Measurements from ENCODE around the gene CMSS1. TPM values are rescaled to one million over a fixed set of nuclear protein-coding genes. Genes with fewer than 3 reads are reported as not detected.

Gene CMSS1
- total and polyA plus RNA-seq, 12 donors: 16.2 to 75.6 (median 33.0) TPM

DNA sequence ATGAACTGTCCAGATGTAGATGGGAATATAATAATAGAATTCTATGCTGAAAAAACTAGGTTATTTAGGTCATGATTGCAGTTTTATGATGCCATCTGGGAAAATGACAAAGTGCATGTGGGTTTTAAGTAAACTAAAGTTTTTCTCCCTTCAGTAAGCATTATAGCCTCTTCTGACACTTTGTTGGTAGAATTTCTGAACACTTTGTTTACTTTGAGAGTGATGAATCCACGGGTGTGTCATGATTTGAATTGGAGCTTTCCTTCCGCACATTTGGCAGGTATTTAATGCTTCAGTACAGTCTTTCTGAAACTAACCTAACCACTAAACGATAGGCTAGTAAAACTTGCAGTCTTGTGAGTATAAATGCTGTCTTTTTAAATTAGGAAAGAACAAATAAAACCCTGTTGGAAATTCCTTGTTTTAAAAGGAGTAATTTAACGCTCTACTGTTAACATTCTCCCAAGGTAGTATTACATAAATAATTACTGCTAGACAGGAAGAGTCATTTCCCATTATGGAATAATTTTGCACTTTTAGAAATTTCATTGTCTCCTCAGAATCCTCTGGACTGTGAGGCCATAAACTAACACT is 289.7 kb downstream of the CMSS1 start:
- H3K36me3 ChIP-seq (replicated peaks in 1 of 2): no peaks in the 10 kb centered on the region
- intact Hi-C loops (cut with DNase I): no loop called here
- H3K27me3 ChIP-seq: no peaks in the 10 kb centered on the region
- no peak for DNase-seq
- no peak overlapping the region for H3K4me3 ChIP-seq
- TF ChIP-seq, protein P1, sequence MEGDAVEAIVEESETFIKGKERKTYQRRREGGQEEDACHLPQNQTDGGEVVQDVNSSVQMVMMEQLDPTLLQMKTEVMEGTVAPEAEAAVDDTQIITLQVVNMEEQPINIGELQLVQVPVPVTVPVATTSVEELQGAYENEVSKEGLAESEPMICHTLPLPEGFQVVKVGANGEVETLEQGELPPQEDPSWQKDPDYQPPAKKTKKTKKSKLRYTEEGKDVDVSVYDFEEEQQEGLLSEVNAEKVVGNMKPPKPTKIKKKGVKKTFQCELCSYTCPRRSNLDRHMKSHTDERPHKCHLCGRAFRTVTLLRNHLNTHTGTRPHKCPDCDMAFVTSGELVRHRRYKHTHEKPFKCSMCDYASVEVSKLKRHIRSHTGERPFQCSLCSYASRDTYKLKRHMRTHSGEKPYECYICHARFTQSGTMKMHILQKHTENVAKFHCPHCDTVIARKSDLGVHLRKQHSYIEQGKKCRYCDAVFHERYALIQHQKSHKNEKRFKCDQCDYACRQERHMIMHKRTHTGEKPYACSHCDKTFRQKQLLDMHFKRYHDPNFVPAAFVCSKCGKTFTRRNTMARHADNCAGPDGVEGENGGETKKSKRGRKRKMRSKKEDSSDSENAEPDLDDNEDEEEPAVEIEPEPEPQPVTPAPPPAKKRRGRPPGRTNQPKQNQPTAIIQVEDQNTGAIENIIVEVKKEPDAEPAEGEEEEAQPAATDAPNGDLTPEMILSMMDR (IDR thresholded peaks at IDR 0.05): no peak
- no peak for TF ChIP-seq POLR2A (IDR thresholded peaks at IDR 0.05)
- peaks cover 0 to 9% of the 10 kb centered on the region in 2 donors for H3K4me1 ChIP-seq (replicated peaks in 1 of 2)
- H3K27ac ChIP-seq: no peak overlapping the region
- WGBS, 4 donors: 69 to 78% (median 75%) methylated on average over 4 of the region's 4 CpGs
- H3K9me3 ChIP-seq (replicated peaks in 1 of 3): no peaks in the 10 kb centered on the region

DNA sequence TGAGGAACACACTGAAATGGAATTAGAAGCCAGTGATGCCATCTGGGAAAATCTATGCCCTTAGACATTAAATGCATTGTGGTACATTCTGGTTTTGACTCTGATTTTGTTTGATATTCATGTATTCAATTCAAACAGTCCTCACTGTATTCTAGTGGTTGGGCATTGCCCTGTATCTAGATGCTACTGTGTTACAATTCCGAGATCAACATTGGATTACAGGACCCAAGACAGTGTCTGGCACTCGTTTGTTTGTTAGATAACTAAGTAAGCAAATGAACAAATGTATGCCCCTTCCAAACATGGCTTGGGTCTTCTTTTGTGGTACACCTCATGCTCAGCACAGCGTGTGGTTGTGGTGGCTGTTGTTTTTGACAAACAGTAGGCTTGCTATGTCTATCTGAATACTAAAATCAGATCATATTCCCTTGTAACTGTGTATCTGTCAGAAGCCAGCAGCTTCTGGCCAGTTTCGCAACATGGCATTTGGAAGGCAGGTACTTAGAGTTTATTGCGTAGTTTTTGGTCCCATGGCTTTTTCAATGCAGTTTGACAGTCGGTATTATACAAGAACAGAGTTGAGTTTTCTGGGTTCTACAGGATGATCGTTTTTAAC is 290.9 kb downstream of the CMSS1 start:
- H3K27ac ChIP-seq: no peak overlapping the region

DNA sequence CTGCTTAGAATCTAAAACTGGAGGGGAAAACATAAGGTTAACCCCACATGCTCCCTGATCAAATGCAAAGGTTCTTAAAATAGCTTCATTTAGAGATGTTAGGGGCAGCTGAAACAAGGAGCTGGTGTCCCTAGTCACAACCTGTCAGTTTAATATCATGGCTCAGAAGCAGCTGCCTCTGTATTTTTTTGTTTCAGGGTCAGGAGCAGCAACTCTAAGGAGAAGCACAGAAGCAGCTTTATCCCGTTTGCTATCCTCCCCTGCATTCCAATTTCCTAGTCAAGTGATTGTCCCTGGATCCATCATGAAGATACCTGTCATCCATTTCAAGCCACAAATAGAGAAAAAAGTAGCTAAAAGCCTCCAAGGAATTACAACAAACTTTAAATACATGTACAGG is 292.5 kb downstream of the CMSS1 start:
- H3K36me3 ChIP-seq (replicated peaks in 1 of 2): no peaks in the 10 kb centered on the region
- WGBS, 4 donors: 59 to 88% (median 78%) methylated on average over 1 of the region's 1 CpG
- H3K4me1 ChIP-seq (replicated peaks in 1 of 2): peaks cover 0 to 9% of the 10 kb centered on the region in 2 donors
- no peaks in the 10 kb centered on the region for H3K27me3 ChIP-seq
- no peak overlapping the region for H3K4me3 ChIP-seq
- no peak for DNase-seq
- no peak overlapping the region for H3K27ac ChIP-seq
- no peak for TF ChIP-seq POLR2A (IDR thresholded peaks at IDR 0.05)
- TF ChIP-seq, protein P1 (IDR thresholded peaks at IDR 0.05): no peak
- no peaks in the 10 kb centered on the region for H3K9me3 ChIP-seq (replicated peaks in 1 of 3)
- intact Hi-C loops (cut with DNase I): no loop called here

More for the DNA sequence above, 290.9 kb downstream of the CMSS1 start:
- TF ChIP-seq, protein P1 (IDR thresholded peaks at IDR 0.05): no peak
- no peak for TF ChIP-seq POLR2A (IDR thresholded peaks at IDR 0.05)
- peaks cover 0 to 9% of the 10 kb centered on the region in 2 donors for H3K4me1 ChIP-seq (replicated peaks in 1 of 2)
- H3K9me3 ChIP-seq (replicated peaks in 1 of 3): no peaks in the 10 kb centered on the region
- H3K4me3 ChIP-seq: no peak overlapping the region
- DNase-seq: no peak
- no peaks in the 10 kb centered on the region for H3K27me3 ChIP-seq
- WGBS, 4 donors: 84 to 85% (median 84%) methylated on average over 7 of the region's 7 CpGs
- no peaks in the 10 kb centered on the region for H3K36me3 ChIP-seq (replicated peaks in 1 of 2)
- intact Hi-C loops (cut with DNase I): no loop called here

DNA sequence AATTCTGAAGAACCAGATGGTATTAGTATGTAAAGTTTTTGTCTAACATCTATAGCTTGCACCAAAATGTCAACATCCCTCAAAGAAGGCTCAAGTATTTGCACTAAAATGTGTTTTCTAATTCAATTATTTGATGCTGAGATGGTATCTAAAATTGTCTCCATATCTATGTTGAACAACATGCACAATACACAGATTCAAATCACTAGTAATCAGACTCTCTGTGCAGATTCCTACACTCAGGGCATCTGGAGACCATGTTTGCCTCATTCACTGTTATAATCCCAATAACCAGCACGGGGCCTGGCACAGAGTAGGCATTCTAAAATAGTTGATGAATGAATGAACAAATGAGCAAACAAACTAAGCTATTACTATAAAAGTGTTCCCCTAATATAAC is 294.1 kb downstream of the CMSS1 start:
- no peak overlapping the region for H3K4me3 ChIP-seq
- 93 to 100% (median 94%) methylated on average over 1 of the region's 1 CpG for WGBS, 4 donors
- TF ChIP-seq, protein P1 (IDR thresholded peaks at IDR 0.05): no peak
- TF ChIP-seq POLR2A (IDR thresholded peaks at IDR 0.05): no peak
- peaks cover 0 to 11% of the 10 kb centered on the region in 2 donors for H3K4me1 ChIP-seq (replicated peaks in 1 of 2)
- no peaks in the 10 kb centered on the region for H3K9me3 ChIP-seq (replicated peaks in 1 of 3)
- DNase-seq: no peak
- no peak overlapping the region for H3K27ac ChIP-seq
- intact Hi-C loops (cut with DNase I): no loop called here
- H3K27me3 ChIP-seq: no peaks in the 10 kb centered on the region
- H3K36me3 ChIP-seq (replicated peaks in 1 of 2): no peaks in the 10 kb centered on the region

Data from adrenal gland (tissue), 12 donors.